HCT116 (cell line): ENCODE results near the gene ARFRP1. TPM values are rescaled to one million over a fixed set of nuclear protein-coding genes. Genes with fewer than 3 reads are reported as not detected.

Experiments used
- ATAC-seq: fragments of 200-7000 bp; cut with Tn5 transposase; 2 replicates; pipeline ENCODE4 v1.9.1; 2020; ENCODE audit warnings: mild to moderate bottlenecking, moderate library complexity
- BruUV-seq: library from RNA; stranded (reverse); fragments of 400-500 nt; replicated peaks from 2 replicates; lab custom pipeline; 2021; lab: Mats Ljungman, UMichigan
- CTCF ChIA-PET: fragments of 300-600 bp; sonication (Branson Sonifier 250); formaldehyde crosslinking; loops from one replicate; lab custom pipeline; 2021; ENCODE audit warnings: antibody characterized with exemption; lab: Charles Lee
- POLR2A ChIA-PET: fragments of 300-600, 350-600 bp; sonication (Branson Sonifier 250); formaldehyde crosslinking; loops from one replicate; lab custom pipeline; 2021; ENCODE audit warnings: antibody characterized with exemption; lab: Charles Lee
- RAD21 ChIA-PET, 2 experiments: fragments of 300-600 bp; sonication (Branson Sonifier 250); formaldehyde crosslinking; loops; one replicate each; lab custom pipeline; 2023; ENCODE audit warnings: low total read pairs in 2 of 2; ENCODE audit not compliant: uncharacterized antibody in 2 of 2, unreplicated experiment in 2 of 2, low non-redundant PET in 1 of 2; lab: Charles Lee
- DNase-seq: peaks from one replicate; pipeline ENCODE4 v3.0.0-alpha.2; 2010; ENCODE audit warnings: low read depth, low spot score
- H2AFZ ChIP-seq: fragments of 200-600 bp; shearing (Covaris generic), sonication (generic); 2 replicates; pipeline ENCODE4 v1.6.1; 2017; ENCODE audit warnings: low read depth, mixed run types, mixed read lengths, antibody characterized with exemption, low read length; ENCODE audit not compliant: poor library complexity, severe bottlenecking
- H3K27ac ChIP-seq: 2 replicates; pipeline ENCODE4 v1.5.1; 2012; ENCODE audit warnings: low read depth, low read length
- H3K27me3 ChIP-seq: fragments of 200-600 bp; sonication (generic); 2 replicates; pipeline ENCODE4 v1.6.1; 2016; ENCODE audit warnings: mixed run types, low read length, mixed read lengths; ENCODE audit not compliant: insufficient read depth
- H3K36me3 ChIP-seq, 2 experiments: fragments of 200-500 bp in 1 of 2; fragments of 200-600 bp in 1 of 2; sonication (Bioruptor generic) in 1 of 2; sonication (generic) in 1 of 2; 2 replicates each; pipeline versions ENCODE4 v1.5.1 to v1.6.1; 2014 to 2016; ENCODE audit warnings: low read length in 2 of 2, inconsistent platforms in 1 of 2, mixed read lengths in 1 of 2, mixed run types in 1 of 2; ENCODE audit not compliant: insufficient read depth in 2 of 2, control insufficient read depth in 1 of 2
- H3K4me1 ChIP-seq, 2 experiments: fragments of 200-600 bp in 1 of 2; sonication (generic) in 1 of 2; 2 replicates each; pipeline versions ENCODE4 v1.5.1 to v1.6.1; 2012 to 2017; ENCODE audit warnings: low read length in 2 of 2, inconsistent platforms in 1 of 2, mild to moderate bottlenecking in 1 of 2, mixed read lengths in 1 of 2, mixed run types in 1 of 2, moderate library complexity in 1 of 2; ENCODE audit not compliant: insufficient read depth in 2 of 2, control insufficient read depth in 1 of 2
- H3K4me2 ChIP-seq: fragments of 200-600 bp; sonication (generic); 2 replicates; pipeline ENCODE4 v1.6.1; 2017; ENCODE audit warnings: mixed run types, low read length, mixed read lengths
- H3K4me3 ChIP-seq, 2 experiments: fragments of 200-600 bp in 1 of 2; sonication (generic) in 1 of 2; replicated peaks in 1 of 2; 2 replicates each; pipeline ENCODE4 v1.5.1; 2011 to 2016; ENCODE audit warnings: low read length in 2 of 2, control low read depth in 1 of 2, low read depth in 1 of 2, mild to moderate bottlenecking in 1 of 2, mixed read lengths in 1 of 2, mixed run types in 1 of 2
- H3K79me2 ChIP-seq: fragments of 200-600 bp; sonication (generic); 2 replicates; pipeline ENCODE4 v1.6.1; 2017; ENCODE audit warnings: mild to moderate bottlenecking, mixed run types, low read length, moderate library complexity, mixed read lengths; ENCODE audit not compliant: insufficient read depth
- H3K9ac ChIP-seq: fragments of 200-600 bp; sonication (generic); 2 replicates; pipeline ENCODE4 v1.6.1; 2016; ENCODE audit warnings: low read length, mixed read lengths
- H3K9me2 ChIP-seq: fragments of 200-600 bp; sonication (generic), shearing (Covaris generic); 2 replicates; pipeline ENCODE4 v1.6.1; 2017; ENCODE audit warnings: mixed run types, mild to moderate bottlenecking, moderate library complexity; ENCODE audit not compliant: insufficient read depth
- H3K9me3 ChIP-seq, 2 experiments: fragments of 200-500 bp in 1 of 2; fragments of 200-600 bp in 1 of 2; sonication (Bioruptor generic) in 1 of 2; sonication (generic) in 1 of 2; 2 replicates each; pipeline ENCODE4 v1.6.1; 2014 to 2017; ENCODE audit warnings: low read length in 2 of 2, mixed read lengths in 2 of 2, inconsistent platforms in 1 of 2, low read depth in 1 of 2, mild to moderate bottlenecking in 1 of 2, mixed run types in 1 of 2, moderate library complexity in 1 of 2; ENCODE audit not compliant: control insufficient read depth in 1 of 2, insufficient read depth in 1 of 2
- H4K20me1 ChIP-seq: fragments of 200-600 bp; sonication (generic), shearing (Covaris generic); 2 replicates; pipeline ENCODE4 v1.6.1; 2017; ENCODE audit warnings: mixed run types, mild to moderate bottlenecking, moderate library complexity; ENCODE audit not compliant: insufficient read depth
- CBX3 ChIP-seq: IDR thresholded peaks from 2 replicates; pipeline ENCODE4 v1.6.1; 2012; ENCODE audit warnings: low read depth
- CEBPB ChIP-seq: IDR thresholded peaks from 2 replicates; pipeline ENCODE4 v1.6.1; 2012; ENCODE audit warnings: low read depth
- EGR1 ChIP-seq: IDR thresholded peaks from 2 replicates; pipeline ENCODE4 v1.6.1; 2012; ENCODE audit warnings: low read depth
- ELF1 ChIP-seq: IDR thresholded peaks from 2 replicates; pipeline ENCODE4 v1.6.1; 2012; ENCODE audit warnings: low read depth, borderline replicate concordance
- EZH2 ChIP-seq: fragments of 200-600 bp; sonication (generic); IDR thresholded peaks from 2 replicates; pipeline ENCODE4 v1.6.1; 2017; ENCODE audit warnings: antibody characterized with exemption, mixed run types
- EZH2phosphoT487 ChIP-seq: fragments of 200-600 bp; IDR thresholded peaks from 2 replicates; pipeline ENCODE4 v1.6.1; 2018; ENCODE audit warnings: antibody characterized with exemption, borderline replicate concordance
- FOSL1 ChIP-seq: IDR thresholded peaks from 2 replicates; pipeline ENCODE4 v1.6.1; 2012; ENCODE audit warnings: low read depth
- POLR2A ChIP-seq: IDR thresholded peaks from 2 replicates; pipeline ENCODE4 v1.7.0; 2011; ENCODE audit warnings: borderline replicate concordance; ENCODE audit not compliant: insufficient read depth, insufficient read length; ENCODE audit errors: extremely low read depth
- POLR2AphosphoS5 ChIP-seq: IDR thresholded peaks from 2 replicates; pipeline ENCODE4 v1.6.1; 2011; ENCODE audit warnings: mild to moderate bottlenecking, low read depth, low read length, moderate library complexity
- RAD21 ChIP-seq: IDR thresholded peaks from 2 replicates; pipeline ENCODE4 v1.6.1; 2012; ENCODE audit warnings: low read depth, mild to moderate bottlenecking
- SIN3A ChIP-seq: IDR thresholded peaks from 2 replicates; pipeline ENCODE4 v1.6.1; 2012; ENCODE audit warnings: low read depth
- SP1 ChIP-seq: IDR thresholded peaks from 2 replicates; pipeline ENCODE4 v1.6.1; 2012; ENCODE audit warnings: low read depth
- SRF ChIP-seq: IDR thresholded peaks from 2 replicates; pipeline ENCODE4 v1.6.1; 2012; ENCODE audit warnings: low read depth
- ZFX ChIP-seq: fragments of 450-650 bp; IDR thresholded peaks from 2 replicates; pipeline ENCODE4 v1.6.1; 2017
- ZNF274 ChIP-seq: fragments of 200-500 bp; sonication (Bioruptor generic); IDR thresholded peaks from 2 replicates; pipeline ENCODE4 v1.6.1; 2014; ENCODE audit warnings: mild to moderate bottlenecking, low read depth, low read length, inconsistent platforms
- intact Hi-C: fragments of 100-400 bp; cut with micrococcal nuclease; formaldehyde crosslinking; loops from 2 replicates; pipeline ENCODE4 v1.10.0; 2022
- total RNA-seq: library from RNA; stranded (reverse); gene quantifications from one replicate; pipeline ENCODE4 v1.2.1, GENCODE V29; 2021; ENCODE audit not compliant: unreplicated experiment
- TF ChIP-seq, protein P1 (sequence below): IDR thresholded peaks from 2 replicates; pipeline ENCODE4 v1.6.1; 2012
- TF ChIP-seq, protein P2 (sequence below): IDR thresholded peaks from 2 replicates; pipeline ENCODE4 v1.6.1; 2012
- TF ChIP-seq, protein P3 (sequence below), 3 experiments: fragments of 200-600 bp in 1 of 3; sonication (generic) in 1 of 3; IDR thresholded peaks in 2 of 3; conservative IDR thresholded peaks in 1 of 3; 2 replicates each; pipeline ENCODE4 v1.5.1; 2012 to 2017; ENCODE audit warnings: low read depth in 2 of 3, low read length in 2 of 3, antibody characterized with exemption in 1 of 3, borderline replicate concordance in 1 of 3, control low read depth in 1 of 3, mild to moderate bottlenecking in 1 of 3, mixed read lengths in 1 of 3, mixed run types in 1 of 3, moderate library complexity in 1 of 3; ENCODE audit not compliant: insufficient read depth in 1 of 3
- TF ChIP-seq, protein P4 (sequence below): IDR thresholded peaks from 2 replicates; pipeline ENCODE4 v1.6.1; 2011; ENCODE audit warnings: mild to moderate bottlenecking, low read length, moderate library complexity; ENCODE audit not compliant: insufficient replicate concordance; ENCODE audit errors: extremely low read depth
- TF ChIP-seq, protein P5 (sequence below): IDR thresholded peaks from 2 replicates; pipeline ENCODE4 v1.6.1; 2012; ENCODE audit warnings: low read depth

ARFRP1 gene
- total RNA-seq, 1 experiment from 2014 or later: 53.7 TPM

DNA sequence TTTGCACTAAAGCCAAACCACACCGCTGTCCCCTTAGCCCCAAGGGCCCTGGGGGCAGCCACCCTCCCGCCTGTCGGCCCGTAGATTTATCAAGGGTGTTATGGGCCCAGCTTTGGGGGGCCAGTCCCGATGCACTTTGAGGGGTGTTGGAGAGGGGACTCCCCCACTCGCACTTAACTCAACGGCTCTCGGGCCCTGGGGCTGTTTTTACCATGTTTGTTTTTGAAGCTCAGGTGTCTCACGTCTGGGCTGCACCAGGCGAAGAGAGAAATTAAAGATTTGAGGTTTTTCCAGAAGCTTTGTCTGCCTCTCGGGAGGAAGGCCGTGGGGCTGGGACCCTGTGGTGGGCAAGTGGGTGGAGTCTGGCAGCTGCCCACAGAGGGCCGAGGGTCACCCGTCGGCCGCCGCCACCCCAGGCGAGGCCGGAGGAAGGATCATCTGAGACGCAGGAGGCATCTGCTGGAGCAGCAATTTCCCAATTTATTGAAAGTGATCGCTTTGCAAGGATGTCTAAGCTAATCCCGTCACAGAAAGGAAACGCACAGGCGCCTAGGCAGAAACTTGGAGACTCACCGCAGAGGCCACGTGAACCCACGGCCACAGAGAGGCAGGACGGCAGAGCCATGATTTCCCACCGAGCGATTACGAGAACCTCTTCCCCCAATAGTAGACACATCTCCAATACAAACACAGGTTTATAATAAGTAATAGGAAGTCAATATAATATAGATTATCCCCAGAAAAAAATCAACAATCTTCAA, 35.6 kb upstream of the ARFRP1 start:
- Histone ChIP-seq H4K20me1 (no peaks in the 10 kb centered on the region), H3K27me3 (no peaks in the 10 kb centered on the region), H2AFZ (no peak overlapping the region), H3K4me1 (peaks cover 10 to 23% of the 10 kb centered on the region in 2 experiments; a peak in 3 of 4 replicates), H3K4me3 (no peak overlapping the region), H3K27ac (no peak overlapping the region), H3K9ac (no peak overlapping the region), H3K9me2 (no peaks in the 10 kb centered on the region), H3K9me3 (no peaks in the 10 kb centered on the region), H3K79me2 (peaks cover 18% of the 10 kb centered on the region), H3K36me3 (peaks cover 3 to 23% of the 10 kb centered on the region in 2 experiments; a peak in 2 of 4 replicates), H3K4me2 (no peak overlapping the region)
- POLR2A ChIA-PET: no interaction called here
- CTCF ChIA-PET: no interaction called here
- TF ChIP-seq POLR2AphosphoS5 (no peak), ZFX (no peak), CBX3 (no peak), EZH2 (no peak), EZH2phosphoT487 (no peak), EGR1 (no peak), POLR2A (no peak), SP1 (no peak), SIN3A (no peak), ELF1 (no peak), ZNF274 (no peak), RAD21 (no peak), CEBPB (no peak), SRF (no peak), FOSL1 (no peak)
- TF ChIP-seq, protein P1, sequence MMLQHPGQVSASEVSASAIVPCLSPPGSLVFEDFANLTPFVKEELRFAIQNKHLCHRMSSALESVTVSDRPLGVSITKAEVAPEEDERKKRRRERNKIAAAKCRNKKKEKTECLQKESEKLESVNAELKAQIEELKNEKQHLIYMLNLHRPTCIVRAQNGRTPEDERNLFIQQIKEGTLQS: no peak
- TF ChIP-seq, protein P2, sequence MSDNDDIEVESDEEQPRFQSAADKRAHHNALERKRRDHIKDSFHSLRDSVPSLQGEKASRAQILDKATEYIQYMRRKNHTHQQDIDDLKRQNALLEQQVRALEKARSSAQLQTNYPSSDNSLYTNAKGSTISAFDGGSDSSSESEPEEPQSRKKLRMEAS: no peak
- TF ChIP-seq, protein P3, sequence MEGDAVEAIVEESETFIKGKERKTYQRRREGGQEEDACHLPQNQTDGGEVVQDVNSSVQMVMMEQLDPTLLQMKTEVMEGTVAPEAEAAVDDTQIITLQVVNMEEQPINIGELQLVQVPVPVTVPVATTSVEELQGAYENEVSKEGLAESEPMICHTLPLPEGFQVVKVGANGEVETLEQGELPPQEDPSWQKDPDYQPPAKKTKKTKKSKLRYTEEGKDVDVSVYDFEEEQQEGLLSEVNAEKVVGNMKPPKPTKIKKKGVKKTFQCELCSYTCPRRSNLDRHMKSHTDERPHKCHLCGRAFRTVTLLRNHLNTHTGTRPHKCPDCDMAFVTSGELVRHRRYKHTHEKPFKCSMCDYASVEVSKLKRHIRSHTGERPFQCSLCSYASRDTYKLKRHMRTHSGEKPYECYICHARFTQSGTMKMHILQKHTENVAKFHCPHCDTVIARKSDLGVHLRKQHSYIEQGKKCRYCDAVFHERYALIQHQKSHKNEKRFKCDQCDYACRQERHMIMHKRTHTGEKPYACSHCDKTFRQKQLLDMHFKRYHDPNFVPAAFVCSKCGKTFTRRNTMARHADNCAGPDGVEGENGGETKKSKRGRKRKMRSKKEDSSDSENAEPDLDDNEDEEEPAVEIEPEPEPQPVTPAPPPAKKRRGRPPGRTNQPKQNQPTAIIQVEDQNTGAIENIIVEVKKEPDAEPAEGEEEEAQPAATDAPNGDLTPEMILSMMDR (IDR thresholded peaks at IDR 0.05 in 2 of 3, conservative IDR thresholded peaks at IDR 0.05 in 1 of 3; ENCODE audit: borderline replicate concordance in 1 of 3, insufficient read depth in 1 of 3, low read depth in 2 of 3, low read length in 2 of 3): no peak
- TF ChIP-seq, protein P4, sequence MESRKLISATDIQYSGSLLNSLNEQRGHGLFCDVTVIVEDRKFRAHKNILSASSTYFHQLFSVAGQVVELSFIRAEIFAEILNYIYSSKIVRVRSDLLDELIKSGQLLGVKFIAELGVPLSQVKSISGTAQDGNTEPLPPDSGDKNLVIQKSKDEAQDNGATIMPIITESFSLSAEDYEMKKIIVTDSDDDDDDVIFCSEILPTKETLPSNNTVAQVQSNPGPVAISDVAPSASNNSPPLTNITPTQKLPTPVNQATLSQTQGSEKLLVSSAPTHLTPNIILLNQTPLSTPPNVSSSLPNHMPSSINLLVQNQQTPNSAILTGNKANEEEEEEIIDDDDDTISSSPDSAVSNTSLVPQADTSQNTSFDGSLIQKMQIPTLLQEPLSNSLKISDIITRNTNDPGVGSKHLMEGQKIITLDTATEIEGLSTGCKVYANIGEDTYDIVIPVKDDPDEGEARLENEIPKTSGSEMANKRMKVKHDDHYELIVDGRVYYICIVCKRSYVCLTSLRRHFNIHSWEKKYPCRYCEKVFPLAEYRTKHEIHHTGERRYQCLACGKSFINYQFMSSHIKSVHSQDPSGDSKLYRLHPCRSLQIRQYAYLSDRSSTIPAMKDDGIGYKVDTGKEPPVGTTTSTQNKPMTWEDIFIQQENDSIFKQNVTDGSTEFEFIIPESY: no peak
- TF ChIP-seq, protein P5, sequence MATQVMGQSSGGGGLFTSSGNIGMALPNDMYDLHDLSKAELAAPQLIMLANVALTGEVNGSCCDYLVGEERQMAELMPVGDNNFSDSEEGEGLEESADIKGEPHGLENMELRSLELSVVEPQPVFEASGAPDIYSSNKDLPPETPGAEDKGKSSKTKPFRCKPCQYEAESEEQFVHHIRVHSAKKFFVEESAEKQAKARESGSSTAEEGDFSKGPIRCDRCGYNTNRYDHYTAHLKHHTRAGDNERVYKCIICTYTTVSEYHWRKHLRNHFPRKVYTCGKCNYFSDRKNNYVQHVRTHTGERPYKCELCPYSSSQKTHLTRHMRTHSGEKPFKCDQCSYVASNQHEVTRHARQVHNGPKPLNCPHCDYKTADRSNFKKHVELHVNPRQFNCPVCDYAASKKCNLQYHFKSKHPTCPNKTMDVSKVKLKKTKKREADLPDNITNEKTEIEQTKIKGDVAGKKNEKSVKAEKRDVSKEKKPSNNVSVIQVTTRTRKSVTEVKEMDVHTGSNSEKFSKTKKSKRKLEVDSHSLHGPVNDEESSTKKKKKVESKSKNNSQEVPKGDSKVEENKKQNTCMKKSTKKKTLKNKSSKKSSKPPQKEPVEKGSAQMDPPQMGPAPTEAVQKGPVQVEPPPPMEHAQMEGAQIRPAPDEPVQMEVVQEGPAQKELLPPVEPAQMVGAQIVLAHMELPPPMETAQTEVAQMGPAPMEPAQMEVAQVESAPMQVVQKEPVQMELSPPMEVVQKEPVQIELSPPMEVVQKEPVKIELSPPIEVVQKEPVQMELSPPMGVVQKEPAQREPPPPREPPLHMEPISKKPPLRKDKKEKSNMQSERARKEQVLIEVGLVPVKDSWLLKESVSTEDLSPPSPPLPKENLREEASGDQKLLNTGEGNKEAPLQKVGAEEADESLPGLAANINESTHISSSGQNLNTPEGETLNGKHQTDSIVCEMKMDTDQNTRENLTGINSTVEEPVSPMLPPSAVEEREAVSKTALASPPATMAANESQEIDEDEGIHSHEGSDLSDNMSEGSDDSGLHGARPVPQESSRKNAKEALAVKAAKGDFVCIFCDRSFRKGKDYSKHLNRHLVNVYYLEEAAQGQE: no peak
- ATAC-seq: no peak
- TSS peak; percentile 40 for BruUV-seq
- intact Hi-C loops: no loop called here
- RAD21 ChIA-PET: no interaction called here
- no peak for DNase-seq
